ENCODE data around the gene CHST8.

CHST8 gene

GRCh38 chr19:33774751-33775150 is 153.0 kb downstream of the CHST8 start:
- no peaks in the 10 kb centered on the region for H3K27me3 ChIP-seq (ENCODE audit: insufficient read depth, poor library complexity, severe bottlenecking)
- no peak overlapping the region for H3K27ac ChIP-seq (replicated peaks)
- H3K4me3 ChIP-seq (replicated peaks; ENCODE audit: insufficient read depth, low read length), result no peak overlapping the region
- TF ChIP-seq GABPA (IDR thresholded peaks at IDR 0.05; ENCODE audit: low read depth), result no peak
- TF ChIP-seq, protein P1, sequence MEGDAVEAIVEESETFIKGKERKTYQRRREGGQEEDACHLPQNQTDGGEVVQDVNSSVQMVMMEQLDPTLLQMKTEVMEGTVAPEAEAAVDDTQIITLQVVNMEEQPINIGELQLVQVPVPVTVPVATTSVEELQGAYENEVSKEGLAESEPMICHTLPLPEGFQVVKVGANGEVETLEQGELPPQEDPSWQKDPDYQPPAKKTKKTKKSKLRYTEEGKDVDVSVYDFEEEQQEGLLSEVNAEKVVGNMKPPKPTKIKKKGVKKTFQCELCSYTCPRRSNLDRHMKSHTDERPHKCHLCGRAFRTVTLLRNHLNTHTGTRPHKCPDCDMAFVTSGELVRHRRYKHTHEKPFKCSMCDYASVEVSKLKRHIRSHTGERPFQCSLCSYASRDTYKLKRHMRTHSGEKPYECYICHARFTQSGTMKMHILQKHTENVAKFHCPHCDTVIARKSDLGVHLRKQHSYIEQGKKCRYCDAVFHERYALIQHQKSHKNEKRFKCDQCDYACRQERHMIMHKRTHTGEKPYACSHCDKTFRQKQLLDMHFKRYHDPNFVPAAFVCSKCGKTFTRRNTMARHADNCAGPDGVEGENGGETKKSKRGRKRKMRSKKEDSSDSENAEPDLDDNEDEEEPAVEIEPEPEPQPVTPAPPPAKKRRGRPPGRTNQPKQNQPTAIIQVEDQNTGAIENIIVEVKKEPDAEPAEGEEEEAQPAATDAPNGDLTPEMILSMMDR (IDR thresholded peaks at IDR 0.05; ENCODE audit: insufficient read depth, low read length), result no peak
- TF ChIP-seq POLR2AphosphoS5 (IDR thresholded peaks at IDR 0.05; ENCODE audit: low read depth), result no peak
- TF ChIP-seq, protein P2, sequence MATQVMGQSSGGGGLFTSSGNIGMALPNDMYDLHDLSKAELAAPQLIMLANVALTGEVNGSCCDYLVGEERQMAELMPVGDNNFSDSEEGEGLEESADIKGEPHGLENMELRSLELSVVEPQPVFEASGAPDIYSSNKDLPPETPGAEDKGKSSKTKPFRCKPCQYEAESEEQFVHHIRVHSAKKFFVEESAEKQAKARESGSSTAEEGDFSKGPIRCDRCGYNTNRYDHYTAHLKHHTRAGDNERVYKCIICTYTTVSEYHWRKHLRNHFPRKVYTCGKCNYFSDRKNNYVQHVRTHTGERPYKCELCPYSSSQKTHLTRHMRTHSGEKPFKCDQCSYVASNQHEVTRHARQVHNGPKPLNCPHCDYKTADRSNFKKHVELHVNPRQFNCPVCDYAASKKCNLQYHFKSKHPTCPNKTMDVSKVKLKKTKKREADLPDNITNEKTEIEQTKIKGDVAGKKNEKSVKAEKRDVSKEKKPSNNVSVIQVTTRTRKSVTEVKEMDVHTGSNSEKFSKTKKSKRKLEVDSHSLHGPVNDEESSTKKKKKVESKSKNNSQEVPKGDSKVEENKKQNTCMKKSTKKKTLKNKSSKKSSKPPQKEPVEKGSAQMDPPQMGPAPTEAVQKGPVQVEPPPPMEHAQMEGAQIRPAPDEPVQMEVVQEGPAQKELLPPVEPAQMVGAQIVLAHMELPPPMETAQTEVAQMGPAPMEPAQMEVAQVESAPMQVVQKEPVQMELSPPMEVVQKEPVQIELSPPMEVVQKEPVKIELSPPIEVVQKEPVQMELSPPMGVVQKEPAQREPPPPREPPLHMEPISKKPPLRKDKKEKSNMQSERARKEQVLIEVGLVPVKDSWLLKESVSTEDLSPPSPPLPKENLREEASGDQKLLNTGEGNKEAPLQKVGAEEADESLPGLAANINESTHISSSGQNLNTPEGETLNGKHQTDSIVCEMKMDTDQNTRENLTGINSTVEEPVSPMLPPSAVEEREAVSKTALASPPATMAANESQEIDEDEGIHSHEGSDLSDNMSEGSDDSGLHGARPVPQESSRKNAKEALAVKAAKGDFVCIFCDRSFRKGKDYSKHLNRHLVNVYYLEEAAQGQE (IDR thresholded peaks at IDR 0.05; ENCODE audit: insufficient replicate concordance, low read depth), result no peak
- TF ChIP-seq SPI1 (IDR thresholded peaks at IDR 0.05; ENCODE audit: borderline replicate concordance, low read depth), result no peak
- DNase-seq (ENCODE audit: low read depth in 1 of 2, low spot score in 1 of 2), result no peak

DNA sequence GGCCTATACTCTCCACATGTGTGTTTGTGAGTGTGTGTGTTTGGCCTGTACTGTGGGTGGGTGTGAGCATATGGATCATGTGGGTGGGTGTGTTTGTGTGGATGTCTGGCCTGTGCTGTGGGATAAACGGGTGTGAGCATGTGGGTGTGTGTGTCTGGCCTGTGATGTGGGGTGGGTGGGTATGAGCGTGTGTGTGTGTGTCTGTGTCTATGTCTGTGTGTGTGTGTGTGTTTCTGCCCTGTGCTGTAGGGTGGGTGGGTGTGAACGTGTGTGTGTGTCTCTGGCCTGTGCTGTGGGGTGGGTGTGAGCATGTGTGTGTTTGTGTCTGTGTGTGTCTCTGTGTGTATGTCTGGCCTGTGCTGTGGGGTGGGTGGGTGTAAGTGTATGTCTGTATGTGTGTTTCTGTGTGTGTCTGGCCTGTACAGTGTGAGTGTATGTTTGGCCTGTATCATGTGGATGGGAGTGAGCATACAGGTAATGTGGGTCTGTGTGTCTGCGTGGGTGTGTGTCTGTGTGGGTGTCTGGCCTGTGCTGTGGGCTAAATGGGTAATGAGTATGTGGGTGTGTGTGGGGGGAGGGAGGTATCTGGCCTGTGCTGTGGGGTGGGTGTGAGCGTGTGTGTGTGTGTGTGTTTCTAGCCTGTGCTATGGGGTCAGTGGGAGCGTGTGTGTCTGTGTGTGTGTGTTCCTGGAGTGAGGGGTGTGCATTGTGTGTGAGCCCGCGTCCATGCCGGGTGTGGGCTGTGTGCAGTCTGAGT is 154.2 kb downstream of the CHST8 start:
- no peak for DNase-seq (ENCODE audit: low read depth in 1 of 2, low spot score in 1 of 2)
- Histone ChIP-seq H3K27ac (replicated peaks) (no peak overlapping the region), H3K27me3 (ENCODE audit: insufficient read depth, poor library complexity, severe bottlenecking) (no peaks in the 10 kb centered on the region), H3K4me3 (replicated peaks; ENCODE audit: insufficient read depth, low read length) (no peak overlapping the region)
- TF ChIP-seq GABPA (IDR thresholded peaks at IDR 0.05; ENCODE audit: low read depth) (no peak), POLR2AphosphoS5 (IDR thresholded peaks at IDR 0.05; ENCODE audit: low read depth) (no peak), SPI1 (IDR thresholded peaks at IDR 0.05; ENCODE audit: borderline replicate concordance, low read depth) (no peak)
- TF ChIP-seq, protein P1 (IDR thresholded peaks at IDR 0.05; ENCODE audit: insufficient read depth, low read length), result no peak
- TF ChIP-seq, protein P2 (IDR thresholded peaks at IDR 0.05; ENCODE audit: insufficient replicate concordance, low read depth), result no peak

DNA sequence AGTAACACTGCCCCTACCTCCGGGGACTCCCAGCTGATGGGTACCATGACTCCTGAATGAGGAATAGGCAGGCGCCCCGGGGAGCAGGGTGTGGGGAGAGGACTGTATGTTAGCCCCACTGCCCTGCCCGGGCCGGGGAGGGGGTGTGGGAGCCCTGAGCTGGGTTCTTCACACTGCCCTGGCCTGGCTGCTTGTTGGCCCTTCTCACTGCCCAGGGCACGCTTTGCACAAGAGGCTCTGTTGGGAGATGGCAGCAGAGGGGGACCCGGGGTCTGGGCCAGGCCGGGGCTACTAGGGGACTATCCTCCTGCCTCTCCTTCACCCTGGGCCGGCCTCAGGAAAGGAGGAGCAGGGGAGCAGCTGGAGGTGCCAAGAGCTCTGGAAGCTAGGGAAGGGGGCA is 155.6 kb downstream of the CHST8 start:
- TF ChIP-seq, protein P2 (IDR thresholded peaks at IDR 0.05; ENCODE audit: insufficient replicate concordance, low read depth), result no peak
- TF ChIP-seq, protein P1 (IDR thresholded peaks at IDR 0.05; ENCODE audit: insufficient read depth, low read length), result no peak
- no peak for TF ChIP-seq SPI1 (IDR thresholded peaks at IDR 0.05; ENCODE audit: borderline replicate concordance, low read depth)
- no peak for TF ChIP-seq GABPA (IDR thresholded peaks at IDR 0.05; ENCODE audit: low read depth)
- TF ChIP-seq POLR2AphosphoS5 (IDR thresholded peaks at IDR 0.05; ENCODE audit: low read depth), result no peak
- no peak overlapping the region for H3K27ac ChIP-seq (replicated peaks)
- H3K4me3 ChIP-seq (replicated peaks; ENCODE audit: insufficient read depth, low read length), result no peak overlapping the region
- H3K27me3 ChIP-seq (ENCODE audit: insufficient read depth, poor library complexity, severe bottlenecking), result no peaks in the 10 kb centered on the region
- no peak for DNase-seq (ENCODE audit: low read depth in 1 of 2, low spot score in 1 of 2)

Data from HL-60 (cell line).